ENCODE measurements around the gene DPH1. TPM values are rescaled to one million over a fixed set of nuclear protein-coding genes. Genes with fewer than 3 reads are reported as not detected.

DPH1 gene
- total and polyA plus RNA-seq, 8 donors = 21.8 to 74.4 (median 32.2) TPM

GRCh38 chr17:1995907-1996799, 33.8 kb upstream of the DPH1 start:
- Histone ChIP-seq H3K27me3 (no peaks in the 10 kb centered on the region), H3K9me3 (no peaks in the 10 kb centered on the region), H3K4me1 (peaks cover 31 to 41% (median 32%) of the 10 kb centered on the region in 3 donors), H3K4me3 (no peak overlapping the region), H3K27ac (peak overlapping the region in 3 of 4 donors; percentile 89 to 95 (median 89)), H3K36me3 (no peaks in the 10 kb centered on the region)
- DNase-seq = no peak
- no peak for TF ChIP-seq CTCF (IDR thresholded peaks at IDR 0.05)
- intact Hi-C loops (cut with DNase I) = no loop called here
- ATAC-seq = no peak
- no peak for FAIRE-seq
- 71 to 73% methylated on average over 14 of the region's 14 CpGs for WGBS, 2 donors

GRCh38 chr17:1996800-1997288, 33.1 kb upstream of the DPH1 start:
- DNase-seq (no peak), FAIRE-seq (no peak), ATAC-seq (no peak)
- no peaks in the 10 kb centered on the region for H3K36me3 ChIP-seq
- no peaks in the 10 kb centered on the region for H3K9me3 ChIP-seq
- intact Hi-C loops (cut with DNase I) = no loop called here
- no peak overlapping the region for H3K4me3 ChIP-seq
- H3K27me3 ChIP-seq = no peaks in the 10 kb centered on the region
- H3K4me1 ChIP-seq = peaks cover 31 to 41% (median 32%) of the 10 kb centered on the region in 3 donors
- no peak for TF ChIP-seq CTCF (IDR thresholded peaks at IDR 0.05)
- 78 to 84% methylated on average over 9 of the region's 9 CpGs for WGBS, 2 donors
- H3K27ac ChIP-seq = peak overlapping the region in 3 of 4 donors; percentile 89 to 95 (median 89)

- H3K36me3 ChIP-seq = no peaks in the 10 kb centered on the region
- ATAC-seq (peak; percentile 29 to 36 (median 32)), DNase-seq (peak in 4 of 6 donors; percentile 35 to 70 (median 44)), FAIRE-seq (no peak)
- intact Hi-C loops (cut with DNase I) = no loop called here
- no peaks in the 10 kb centered on the region for H3K27me3 ChIP-seq
- no peak for TF ChIP-seq CTCF (IDR thresholded peaks at IDR 0.05)
- no peaks in the 10 kb centered on the region for H3K9me3 ChIP-seq
- peaks cover 31 to 41% (median 32%) of the 10 kb centered on the region in 3 donors for H3K4me1 ChIP-seq
- 18 to 32% methylated on average over 22 of the region's 22 CpGs for WGBS, 2 donors
- H3K4me3 ChIP-seq = peak overlapping the region; percentile 15 to 64 (median 58)
- peak overlapping the region; percentile 89 to 95 (median 91) for H3K27ac ChIP-seq
These were observed 32.5 kb upstream of the DPH1 start for GRCh38 chr17:1997289-1997926.

GRCh38 chr17:1997927-1998742, 31.8 kb upstream of the DPH1 start:
- FAIRE-seq = no peak
- peaks cover 31 to 41% (median 32%) of the 10 kb centered on the region in 3 donors for H3K4me1 ChIP-seq
- peak; percentile 91 to 96 (median 94) for DNase-seq
- peak overlapping the region; percentile 15 to 64 (median 58) for H3K4me3 ChIP-seq
- intact Hi-C loops (cut with DNase I) = no loop called here
- TF ChIP-seq CTCF (IDR thresholded peaks at IDR 0.05) = no peak
- H3K9me3 ChIP-seq = no peaks in the 10 kb centered on the region
- H3K27ac ChIP-seq = peak overlapping the region; percentile 89 to 95 (median 91)
- no peaks in the 10 kb centered on the region for H3K27me3 ChIP-seq
- WGBS, 2 donors = 1 to 7% methylated on average over 58 to 92 of the region's 92 CpGs
- peak; percentile 80 to 87 (median 82) for ATAC-seq
- H3K36me3 ChIP-seq = no peaks in the 10 kb centered on the region

Measured in pancreas (tissue), 10 donors.